ENCODE results near the gene ITPR2. TPM values are rescaled to one million over a fixed set of nuclear protein-coding genes. Genes with fewer than 3 reads are reported as not detected.

ITPR2 gene
- total RNA-seq, 2 donors from 2014 or later, result 14.8 to 74.4 TPM

- H3K9me3 ChIP-seq (ENCODE audit: control insufficient read depth, low read length), result peaks cover 8% of the 10 kb centered on the region
- H3K9ac ChIP-seq (ENCODE audit: extremely low read depth, low read length, poor library complexity, severe bottlenecking), result no peak overlapping the region
- H3K27me3 ChIP-seq (ENCODE audit: control insufficient read depth, insufficient read depth, low read length, poor library complexity, severe bottlenecking), result no peaks in the 10 kb centered on the region
- peaks cover 10% of the 10 kb centered on the region for H3K9me3 Mint-ChIP-seq
- TF ChIP-seq CTCF (conservative IDR thresholded peaks at IDR 0.05), result no peak
- no peaks in the 10 kb centered on the region for H3K27me3 Mint-ChIP-seq (ENCODE audit: insufficient read depth)
- DNase-seq, result no peak
- no peak overlapping the region for H3K4me3 ChIP-seq (ENCODE audit: low read length)
- H3K4me1 ChIP-seq (ENCODE audit: control insufficient read depth, insufficient read depth, low read length), result no peaks in the 10 kb centered on the region
- no peak overlapping the region for H3K27ac ChIP-seq (ENCODE audit: low read depth, low read length)
- no peak overlapping the region for H3K27ac Mint-ChIP-seq
- peaks cover 26% of the 10 kb centered on the region for H3K36me3 Mint-ChIP-seq (ENCODE audit: low read depth)
- WGBS, 2 experiments (ENCODE audit: insufficient coverage in 1 of 2, insufficient read length in 1 of 2), result 100% methylated on average over 1 of the region's 1 CpG; no CpG with 5 or more reads in 1 of the 2 experiments
- H3K4me3 Mint-ChIP-seq, result no peak overlapping the region
- no peaks in the 10 kb centered on the region for H3K36me3 ChIP-seq (ENCODE audit: control insufficient read depth, insufficient read depth, low read length)
- H3K4me1 Mint-ChIP-seq, result peaks cover 26% of the 10 kb centered on the region
Measured at GRCh38 chr12:26688344-26688904, 144.6 kb downstream of the ITPR2 start.

DNA sequence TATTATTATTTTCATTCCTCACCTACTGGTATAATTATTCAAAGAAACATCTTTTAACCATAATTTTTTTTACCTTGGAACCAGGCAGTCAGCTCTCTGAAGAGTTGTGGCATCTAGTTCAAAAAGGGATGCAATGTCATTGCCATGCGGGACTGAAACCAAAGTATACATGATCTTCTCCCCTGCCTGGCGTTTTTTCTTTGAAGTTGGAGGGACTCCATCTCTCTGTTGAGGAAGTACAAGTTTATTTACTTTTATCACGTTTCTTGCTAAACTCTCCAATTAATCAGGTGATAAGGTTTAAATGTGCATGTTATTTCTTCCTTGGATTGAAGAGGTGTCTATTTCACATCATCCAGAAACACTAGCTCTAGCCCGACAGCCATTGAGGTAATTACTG, 146.6 kb downstream of the ITPR2 start:
- Mint-ChIP-seq H3K36me3 (ENCODE audit: low read depth) (peaks cover 45% of the 10 kb centered on the region), H3K27me3 (ENCODE audit: insufficient read depth) (no peaks in the 10 kb centered on the region), H3K27ac (no peak overlapping the region), H3K4me3 (no peak overlapping the region), H3K4me1 (peaks cover 22% of the 10 kb centered on the region), H3K9me3 (peaks cover 17% of the 10 kb centered on the region)
- Histone ChIP-seq H3K27ac (ENCODE audit: low read depth, low read length) (no peak overlapping the region), H3K9me3 (ENCODE audit: control insufficient read depth, low read length) (peaks cover 15% of the 10 kb centered on the region), H3K4me3 (ENCODE audit: low read length) (no peak overlapping the region), H3K4me1 (ENCODE audit: control insufficient read depth, insufficient read depth, low read length) (no peaks in the 10 kb centered on the region), H3K36me3 (ENCODE audit: control insufficient read depth, insufficient read depth, low read length) (no peaks in the 10 kb centered on the region), H3K27me3 (ENCODE audit: control insufficient read depth, insufficient read depth, low read length, poor library complexity, severe bottlenecking) (no peaks in the 10 kb centered on the region), H3K9ac (ENCODE audit: extremely low read depth, low read length, poor library complexity, severe bottlenecking) (no peak overlapping the region)
- WGBS, 2 experiments (ENCODE audit: insufficient coverage in 1 of 2, insufficient read length in 1 of 2), result 89 to 91% methylated on average over 3 of the region's 4 CpGs
- DNase-seq, result no peak
- no peak for TF ChIP-seq CTCF (conservative IDR thresholded peaks at IDR 0.05)

GRCh38 chr12:26684101-26684500, 148.9 kb downstream of the ITPR2 start:
- DNase-seq, result no peak
- Mint-ChIP-seq H3K4me3 (no peak overlapping the region), H3K36me3 (ENCODE audit: low read depth) (peaks cover 47% of the 10 kb centered on the region), H3K4me1 (peaks cover 12% of the 10 kb centered on the region), H3K27me3 (ENCODE audit: insufficient read depth) (no peaks in the 10 kb centered on the region), H3K27ac (no peak overlapping the region), H3K9me3 (peaks cover 17% of the 10 kb centered on the region)
- Histone ChIP-seq H3K36me3 (ENCODE audit: control insufficient read depth, insufficient read depth, low read length) (no peaks in the 10 kb centered on the region), H3K27ac (ENCODE audit: low read depth, low read length) (no peak overlapping the region), H3K4me1 (ENCODE audit: control insufficient read depth, insufficient read depth, low read length) (peaks cover 4% of the 10 kb centered on the region), H3K4me3 (ENCODE audit: low read length) (no peak overlapping the region), H3K27me3 (ENCODE audit: control insufficient read depth, insufficient read depth, low read length, poor library complexity, severe bottlenecking) (no peaks in the 10 kb centered on the region), H3K9ac (ENCODE audit: extremely low read depth, low read length, poor library complexity, severe bottlenecking) (no peak overlapping the region), H3K9me3 (ENCODE audit: control insufficient read depth, low read length) (peaks cover 15% of the 10 kb centered on the region)
- TF ChIP-seq CTCF (conservative IDR thresholded peaks at IDR 0.05), result no peak

All from endodermal cell (in vitro differentiated cells).